Measurements from ENCODE around the gene DBT. TPM values are rescaled to one million over a fixed set of nuclear protein-coding genes. Genes with fewer than 3 reads are reported as not detected.

Gene DBT
- total and polyA plus RNA-seq, 2 experiments from 2014 or later: 5.3 to 6.4 TPM

- 0 out of 2 replicates have a peak, but pooled peaks cover 7% of the 10 kb centered on the region for H3F3A ChIP-seq (ENCODE audit: insufficient read depth)
- WGBS, 2 experiments (ENCODE audit: low coverage in 1 of 2, low lambda C conversion rate in 2 of 2, missing lambda C conversion rate in 2 of 2): 94 to 99% methylated on average over 2 of the region's 2 CpGs
- peaks cover 2% of the 10 kb centered on the region; the same call in 1 of the 2 replicates for H3K4me1 ChIP-seq (ENCODE audit: insufficient read depth)
- no peaks in the 10 kb centered on the region for H4K20me1 ChIP-seq (ENCODE audit: insufficient read depth)
- no peaks in the 10 kb centered on the region for H3K9me3 ChIP-seq (ENCODE audit: low read depth)
- H3K9ac ChIP-seq: no peak overlapping the region
- no peak for DNase-seq
- no peaks in the 10 kb centered on the region for H3K27me3 ChIP-seq (replicated peaks; ENCODE audit: insufficient read depth)
- in situ Hi-C loops (cut with MboI): no loop called here
- H3K79me2 ChIP-seq (ENCODE audit: insufficient read depth): no peaks in the 10 kb centered on the region
- no peak overlapping the region for H3K27ac ChIP-seq
- no peaks in the 10 kb centered on the region for H3K36me3 ChIP-seq (ENCODE audit: low read depth)
- no peak overlapping the region for H3K4me2 ChIP-seq (ENCODE audit: unreplicated experiment)
- H3K4me3 ChIP-seq: no peak overlapping the region
- no peak overlapping the region for H2AFZ ChIP-seq
- no peaks in the 10 kb centered on the region for H3K9me2 ChIP-seq (ENCODE audit: insufficient read depth)
- TF ChIP-seq EZH2 (IDR thresholded peaks at IDR 0.05; ENCODE audit: insufficient read depth, poor library complexity, severe bottlenecking): no peak
- no peak for TF ChIP-seq EZH2phosphoT487 (IDR thresholded peaks at IDR 0.05; ENCODE audit: insufficient read depth, low read depth)
Measured at GRCh38 chr1:100168051-100168450, 81.6 kb downstream of the DBT start.

GRCh38 chr1:100164702-100165101, 84.9 kb downstream of the DBT start:
- Histone ChIP-seq H4K20me1 (ENCODE audit: insufficient read depth) (no peaks in the 10 kb centered on the region), H2AFZ (no peak overlapping the region), H3K36me3 (ENCODE audit: low read depth) (no peaks in the 10 kb centered on the region), H3K4me3 (no peak overlapping the region), H3K79me2 (ENCODE audit: insufficient read depth) (no peaks in the 10 kb centered on the region), H3K9me2 (ENCODE audit: insufficient read depth) (no peaks in the 10 kb centered on the region), H3K4me1 (ENCODE audit: insufficient read depth) (peaks cover 2% of the 10 kb centered on the region; the same call in 1 of the 2 replicates), H3K4me2 (ENCODE audit: unreplicated experiment) (peak overlapping the region; percentile 54), H3K27me3 (replicated peaks; ENCODE audit: insufficient read depth) (no peaks in the 10 kb centered on the region), H3K9me3 (ENCODE audit: low read depth) (no peaks in the 10 kb centered on the region), H3K9ac (no peak overlapping the region), H3F3A (ENCODE audit: insufficient read depth) (0 out of 2 replicates have a peak, but pooled peaks cover 7% of the 10 kb centered on the region), H3K27ac (peak overlapping the region; percentile 20; the same call in 1 of the 2 replicates)
- TF ChIP-seq EZH2 (IDR thresholded peaks at IDR 0.05; ENCODE audit: insufficient read depth, poor library complexity, severe bottlenecking): no peak
- no peak for TF ChIP-seq EZH2phosphoT487 (IDR thresholded peaks at IDR 0.05; ENCODE audit: insufficient read depth, low read depth)
- in situ Hi-C loops (cut with MboI): no loop called here
- DNase-seq: no peak
- WGBS, 2 experiments (ENCODE audit: low coverage in 1 of 2, low lambda C conversion rate in 2 of 2, missing lambda C conversion rate in 2 of 2): 89 to 94% methylated on average over 5 of the region's 5 CpGs

- no peak for TF ChIP-seq EZH2 (IDR thresholded peaks at IDR 0.05; ENCODE audit: insufficient read depth, poor library complexity, severe bottlenecking)
- no peak for TF ChIP-seq EZH2phosphoT487 (IDR thresholded peaks at IDR 0.05; ENCODE audit: insufficient read depth, low read depth)
- WGBS, 2 experiments (ENCODE audit: low coverage in 1 of 2, low lambda C conversion rate in 2 of 2, missing lambda C conversion rate in 2 of 2): 9 to 19% methylated on average over 2 of the region's 2 CpGs
- Histone ChIP-seq H3K36me3 (ENCODE audit: low read depth) (no peaks in the 10 kb centered on the region), H3K79me2 (ENCODE audit: insufficient read depth) (no peaks in the 10 kb centered on the region), H2AFZ (peak overlapping the region; percentile 34; the same call in 1 of the 2 replicates), H3K27me3 (replicated peaks; ENCODE audit: insufficient read depth) (no peaks in the 10 kb centered on the region), H3K9ac (no peak overlapping the region), H3K27ac (peak overlapping the region; percentile 20; the same call in 1 of the 2 replicates), H3K9me2 (ENCODE audit: insufficient read depth) (no peaks in the 10 kb centered on the region), H3K4me3 (no peak overlapping the region), H3K9me3 (ENCODE audit: low read depth) (no peaks in the 10 kb centered on the region), H3K4me1 (ENCODE audit: insufficient read depth) (peaks cover 2% of the 10 kb centered on the region; the same call in 1 of the 2 replicates), H3K4me2 (ENCODE audit: unreplicated experiment) (peak overlapping the region; percentile 54), H3F3A (ENCODE audit: insufficient read depth) (0 out of 2 replicates have a peak, but pooled peaks cover 7% of the 10 kb centered on the region), H4K20me1 (ENCODE audit: insufficient read depth) (no peaks in the 10 kb centered on the region)
- in situ Hi-C loops (cut with MboI): no loop called here
- DNase-seq: peak; percentile 93
Measured at GRCh38 chr1:100164216-100164615, 85.4 kb downstream of the DBT start.

GRCh38 chr1:100162881-100163280, 86.8 kb downstream of the DBT start:
- no peaks in the 10 kb centered on the region for H3K9me3 ChIP-seq (ENCODE audit: low read depth)
- DNase-seq: no peak
- TF ChIP-seq EZH2 (IDR thresholded peaks at IDR 0.05; ENCODE audit: insufficient read depth, poor library complexity, severe bottlenecking): no peak
- no peak for TF ChIP-seq EZH2phosphoT487 (IDR thresholded peaks at IDR 0.05; ENCODE audit: insufficient read depth, low read depth)
- no peak overlapping the region for H3K9ac ChIP-seq
- no peak overlapping the region for H2AFZ ChIP-seq
- in situ Hi-C loops (cut with MboI): no loop called here
- no peak overlapping the region for H3K27ac ChIP-seq
- H3F3A ChIP-seq (ENCODE audit: insufficient read depth): 0 out of 2 replicates have a peak, but pooled peaks cover 7% of the 10 kb centered on the region
- H3K4me3 ChIP-seq: no peak overlapping the region
- H3K79me2 ChIP-seq (ENCODE audit: insufficient read depth): no peaks in the 10 kb centered on the region
- H3K27me3 ChIP-seq (replicated peaks; ENCODE audit: insufficient read depth): no peaks in the 10 kb centered on the region
- H4K20me1 ChIP-seq (ENCODE audit: insufficient read depth): no peaks in the 10 kb centered on the region
- no peaks in the 10 kb centered on the region for H3K9me2 ChIP-seq (ENCODE audit: insufficient read depth)
- peaks cover 2% of the 10 kb centered on the region; the same call in 1 of the 2 replicates for H3K4me1 ChIP-seq (ENCODE audit: insufficient read depth)
- no peaks in the 10 kb centered on the region for H3K36me3 ChIP-seq (ENCODE audit: low read depth)
- no peak overlapping the region for H3K4me2 ChIP-seq (ENCODE audit: unreplicated experiment)

- no peak for DNase-seq
- in situ Hi-C loops (cut with MboI): no loop called here
- Histone ChIP-seq H3K4me2 (ENCODE audit: unreplicated experiment) (no peak overlapping the region), H4K20me1 (ENCODE audit: insufficient read depth) (no peaks in the 10 kb centered on the region), H3K9me2 (ENCODE audit: insufficient read depth) (no peaks in the 10 kb centered on the region), H2AFZ (no peak overlapping the region), H3K9me3 (ENCODE audit: low read depth) (no peaks in the 10 kb centered on the region), H3K36me3 (ENCODE audit: low read depth) (peaks cover 26% of the 10 kb centered on the region), H3F3A (ENCODE audit: insufficient read depth) (no peaks in the 10 kb centered on the region; the same call in 1 of the 2 replicates), H3K4me1 (ENCODE audit: insufficient read depth) (no peaks in the 10 kb centered on the region), H3K27ac (no peak overlapping the region), H3K27me3 (replicated peaks; ENCODE audit: insufficient read depth) (no peaks in the 10 kb centered on the region), H3K79me2 (ENCODE audit: insufficient read depth) (no peaks in the 10 kb centered on the region), H3K4me3 (no peak overlapping the region), H3K9ac (no peak overlapping the region)
- TF ChIP-seq EZH2 (IDR thresholded peaks at IDR 0.05; ENCODE audit: insufficient read depth, poor library complexity, severe bottlenecking) (no peak), EZH2phosphoT487 (IDR thresholded peaks at IDR 0.05; ENCODE audit: insufficient read depth, low read depth) (no peak)
- WGBS, 2 experiments (ENCODE audit: low coverage in 1 of 2, low lambda C conversion rate in 2 of 2, missing lambda C conversion rate in 2 of 2): 85 to 90% methylated on average over 4 of the region's 4 CpGs
Measured at GRCh38 chr1:100152271-100152670, 97.4 kb downstream of the DBT start.

All from GM23248 (cell line).